ENCODE results near the gene CES2. TPM values are rescaled to one million over a fixed set of nuclear protein-coding genes. Genes with fewer than 3 reads are reported as not detected.

CES2 gene
- total RNA-seq, 1 experiment from 2014 or later: 37.6 TPM

GRCh38 chr16:66910175-66910940 lies 25.0 kb upstream of the CES2 start:
- Histone ChIP-seq H3K9me3 (ENCODE audit: low read depth, low read length, poor library complexity, severe bottlenecking) (no peaks in the 10 kb centered on the region), H3K36me3 (ENCODE audit: insufficient read depth, low read length, poor library complexity, severe bottlenecking) (no peaks in the 10 kb centered on the region), H3K27ac (ENCODE audit: low read depth, low read length, poor library complexity, severe bottlenecking) (no peak overlapping the region), H3K27me3 (replicated peaks; ENCODE audit: insufficient read depth, low read depth, low read length, poor library complexity) (no peaks in the 10 kb centered on the region), H3K4me1 (ENCODE audit: insufficient read depth, low read length, poor library complexity, severe bottlenecking) (peaks cover 7% of the 10 kb centered on the region), H3K4me3 (ENCODE audit: low read depth, low read length, poor library complexity, severe bottlenecking) (no peak overlapping the region)
- TF ChIP-seq, protein P1, sequence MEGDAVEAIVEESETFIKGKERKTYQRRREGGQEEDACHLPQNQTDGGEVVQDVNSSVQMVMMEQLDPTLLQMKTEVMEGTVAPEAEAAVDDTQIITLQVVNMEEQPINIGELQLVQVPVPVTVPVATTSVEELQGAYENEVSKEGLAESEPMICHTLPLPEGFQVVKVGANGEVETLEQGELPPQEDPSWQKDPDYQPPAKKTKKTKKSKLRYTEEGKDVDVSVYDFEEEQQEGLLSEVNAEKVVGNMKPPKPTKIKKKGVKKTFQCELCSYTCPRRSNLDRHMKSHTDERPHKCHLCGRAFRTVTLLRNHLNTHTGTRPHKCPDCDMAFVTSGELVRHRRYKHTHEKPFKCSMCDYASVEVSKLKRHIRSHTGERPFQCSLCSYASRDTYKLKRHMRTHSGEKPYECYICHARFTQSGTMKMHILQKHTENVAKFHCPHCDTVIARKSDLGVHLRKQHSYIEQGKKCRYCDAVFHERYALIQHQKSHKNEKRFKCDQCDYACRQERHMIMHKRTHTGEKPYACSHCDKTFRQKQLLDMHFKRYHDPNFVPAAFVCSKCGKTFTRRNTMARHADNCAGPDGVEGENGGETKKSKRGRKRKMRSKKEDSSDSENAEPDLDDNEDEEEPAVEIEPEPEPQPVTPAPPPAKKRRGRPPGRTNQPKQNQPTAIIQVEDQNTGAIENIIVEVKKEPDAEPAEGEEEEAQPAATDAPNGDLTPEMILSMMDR (conservative IDR thresholded peaks at IDR 0.05; ENCODE audit: low read depth, low read length): no peak
- TF ChIP-seq EZH2 (IDR thresholded peaks at IDR 0.05; ENCODE audit: borderline replicate concordance, low read depth, low read length, poor library complexity, severe bottlenecking): no peak
- ChIA-PET CTCF (interaction anchor here (0.6 kb wide), 1 partner anchor 133 kb away, joined by 4 read pairs; no protein-coding TSS in a partner anchor), POLR2A (ENCODE audit: low non-redundant PET) (no interaction called here)
- intact Hi-C loops (cut with micrococcal nuclease; ENCODE audit: unreplicated experiment): no loop called here
- no TSS peak for BruUV-seq (replicated peaks)
- DNase-seq (ENCODE audit: low spot score): no peak

- Histone ChIP-seq H3K27ac (ENCODE audit: low read depth, low read length, poor library complexity, severe bottlenecking) (no peak overlapping the region), H3K36me3 (ENCODE audit: insufficient read depth, low read length, poor library complexity, severe bottlenecking) (no peaks in the 10 kb centered on the region), H3K4me3 (ENCODE audit: low read depth, low read length, poor library complexity, severe bottlenecking) (no peak overlapping the region), H3K4me1 (ENCODE audit: insufficient read depth, low read length, poor library complexity, severe bottlenecking) (no peaks in the 10 kb centered on the region), H3K9me3 (ENCODE audit: low read depth, low read length, poor library complexity, severe bottlenecking) (no peaks in the 10 kb centered on the region), H3K27me3 (replicated peaks; ENCODE audit: insufficient read depth, low read depth, low read length, poor library complexity) (no peaks in the 10 kb centered on the region)
- DNase-seq (ENCODE audit: low spot score): no peak
- intact Hi-C loops (cut with micrococcal nuclease; ENCODE audit: unreplicated experiment): no loop called here
- POLR2A ChIA-PET (ENCODE audit: low non-redundant PET): no interaction called here
- no TSS peak for BruUV-seq (replicated peaks)
- TF ChIP-seq, protein P1 (conservative IDR thresholded peaks at IDR 0.05; ENCODE audit: low read depth, low read length): no peak
- no peak for TF ChIP-seq EZH2 (IDR thresholded peaks at IDR 0.05; ENCODE audit: borderline replicate concordance, low read depth, low read length, poor library complexity, severe bottlenecking)
- CTCF ChIA-PET: no interaction called here
Measured at GRCh38 chr16:66911112-66911511, 24.2 kb upstream of the CES2 start.

- TF ChIP-seq, protein P1 (conservative IDR thresholded peaks at IDR 0.05; ENCODE audit: low read depth, low read length): no peak
- no peak for TF ChIP-seq EZH2 (IDR thresholded peaks at IDR 0.05; ENCODE audit: borderline replicate concordance, low read depth, low read length, poor library complexity, severe bottlenecking)
- ChIA-PET POLR2A (ENCODE audit: low non-redundant PET) (no interaction called here), CTCF (no interaction called here)
Measured at GRCh38 chr16:66911801-66912200, 23.5 kb upstream of the CES2 start.

More at GRCh38 chr16:66911801-66912200, 23.5 kb upstream of the CES2 start:
- Histone ChIP-seq H3K4me1 (ENCODE audit: insufficient read depth, low read length, poor library complexity, severe bottlenecking) (no peaks in the 10 kb centered on the region), H3K36me3 (ENCODE audit: insufficient read depth, low read length, poor library complexity, severe bottlenecking) (no peaks in the 10 kb centered on the region), H3K27ac (ENCODE audit: low read depth, low read length, poor library complexity, severe bottlenecking) (no peak overlapping the region), H3K27me3 (replicated peaks; ENCODE audit: insufficient read depth, low read depth, low read length, poor library complexity) (no peaks in the 10 kb centered on the region), H3K4me3 (ENCODE audit: low read depth, low read length, poor library complexity, severe bottlenecking) (no peak overlapping the region), H3K9me3 (ENCODE audit: low read depth, low read length, poor library complexity, severe bottlenecking) (no peaks in the 10 kb centered on the region)
- no peak for DNase-seq (ENCODE audit: low spot score)
- no TSS peak for BruUV-seq (replicated peaks)
- intact Hi-C loops (cut with micrococcal nuclease; ENCODE audit: unreplicated experiment): no loop called here

Data from A673 (cell line).